ENCODE data around the gene NHLH1. TPM values are rescaled to one million over a fixed set of nuclear protein-coding genes. Genes with fewer than 3 reads are reported as not detected.
A peak's percentile ranks its signal among the peaks of the same experiment; 100 is the strongest.

The NHLH1 gene
- total RNA-seq, 1 experiment from 2014 or later, result 0.12 TPM

DNA sequence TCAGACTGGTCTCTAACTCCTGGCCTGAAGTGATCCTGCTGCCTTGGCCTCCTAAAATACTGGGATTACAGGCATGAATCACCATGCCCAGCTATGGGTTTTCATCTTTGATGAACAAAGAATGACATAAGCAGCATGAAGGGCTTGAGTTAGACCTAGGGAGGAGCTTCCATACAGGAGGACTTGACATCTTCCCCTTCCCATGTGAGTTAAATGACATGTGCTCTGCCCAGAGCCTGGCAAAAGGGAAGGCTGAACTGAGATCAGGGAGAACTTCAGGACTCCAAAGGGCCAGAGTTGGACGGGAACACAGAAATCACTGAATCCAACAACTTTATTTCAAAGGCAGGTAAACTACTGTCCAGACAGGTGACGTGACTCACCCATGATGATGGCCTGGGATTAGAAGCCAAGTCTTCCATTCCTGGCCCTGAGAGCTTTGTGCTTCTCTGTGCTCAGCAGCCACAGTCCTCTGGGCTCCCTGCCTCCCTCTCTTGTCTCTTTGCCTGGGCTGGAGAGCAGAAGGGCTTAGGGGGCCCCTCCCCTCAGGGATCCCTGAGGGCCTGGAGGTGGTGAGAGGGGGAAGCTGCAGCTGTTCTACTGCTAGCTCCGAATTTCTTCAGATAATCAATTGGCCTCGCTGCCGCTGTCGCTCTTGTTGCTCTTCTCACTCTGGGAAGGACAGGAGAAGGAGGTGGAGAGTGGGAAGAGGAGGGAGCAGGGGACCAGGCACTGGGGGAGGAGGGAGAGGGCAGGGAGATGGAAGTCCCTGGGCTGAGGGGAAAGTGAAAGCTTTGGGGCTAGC, 7.6 kb downstream of the NHLH1 start:
- H3K36me3 Mint-ChIP-seq (ENCODE audit: insufficient read depth, unreplicated experiment), result no peaks in the 10 kb centered on the region
- peaks cover 31% of the 10 kb centered on the region for H3K27me3 Mint-ChIP-seq (ENCODE audit: insufficient read depth, unreplicated experiment)
- CTCF ChIA-PET, result interaction anchor here (0.8 to 10.1 kb wide), 10 partner anchors 10 to 272 kb away, joined by 3 to 181 read pairs (median 26); partner anchors contain the start of gene NHLH1
- H3K9me3 Mint-ChIP-seq (ENCODE audit: unreplicated experiment), result no peaks in the 10 kb centered on the region
- intact Hi-C loops (cut with micrococcal nuclease), result loop anchor here (10.0 kb wide), 2 partner anchors 330 to 440 kb away; no protein-coding TSS in a partner anchor
- no peak overlapping the region for H3K4me3 Mint-ChIP-seq (ENCODE audit: unreplicated experiment)
- no peak for DNase-seq (ENCODE audit: unreplicated experiment)
- H3K27ac Mint-ChIP-seq (ENCODE audit: low read depth, unreplicated experiment), result no peak overlapping the region
- peaks cover 13% of the 10 kb centered on the region for H3K4me1 Mint-ChIP-seq (ENCODE audit: insufficient read depth, unreplicated experiment)
- no TSS peak for BruUV-seq (replicated peaks)
- TF ChIP-seq, protein P1, sequence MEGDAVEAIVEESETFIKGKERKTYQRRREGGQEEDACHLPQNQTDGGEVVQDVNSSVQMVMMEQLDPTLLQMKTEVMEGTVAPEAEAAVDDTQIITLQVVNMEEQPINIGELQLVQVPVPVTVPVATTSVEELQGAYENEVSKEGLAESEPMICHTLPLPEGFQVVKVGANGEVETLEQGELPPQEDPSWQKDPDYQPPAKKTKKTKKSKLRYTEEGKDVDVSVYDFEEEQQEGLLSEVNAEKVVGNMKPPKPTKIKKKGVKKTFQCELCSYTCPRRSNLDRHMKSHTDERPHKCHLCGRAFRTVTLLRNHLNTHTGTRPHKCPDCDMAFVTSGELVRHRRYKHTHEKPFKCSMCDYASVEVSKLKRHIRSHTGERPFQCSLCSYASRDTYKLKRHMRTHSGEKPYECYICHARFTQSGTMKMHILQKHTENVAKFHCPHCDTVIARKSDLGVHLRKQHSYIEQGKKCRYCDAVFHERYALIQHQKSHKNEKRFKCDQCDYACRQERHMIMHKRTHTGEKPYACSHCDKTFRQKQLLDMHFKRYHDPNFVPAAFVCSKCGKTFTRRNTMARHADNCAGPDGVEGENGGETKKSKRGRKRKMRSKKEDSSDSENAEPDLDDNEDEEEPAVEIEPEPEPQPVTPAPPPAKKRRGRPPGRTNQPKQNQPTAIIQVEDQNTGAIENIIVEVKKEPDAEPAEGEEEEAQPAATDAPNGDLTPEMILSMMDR (IDR thresholded peaks at IDR 0.05; ENCODE audit: unreplicated experiment), result no peak
- POLR2A ChIA-PET, result interaction anchor here (0.6 to 1.0 kb wide), 3 partner anchors 32 to 113 kb away, joined by 3 read pairs; no protein-coding TSS in a partner anchor

DNA sequence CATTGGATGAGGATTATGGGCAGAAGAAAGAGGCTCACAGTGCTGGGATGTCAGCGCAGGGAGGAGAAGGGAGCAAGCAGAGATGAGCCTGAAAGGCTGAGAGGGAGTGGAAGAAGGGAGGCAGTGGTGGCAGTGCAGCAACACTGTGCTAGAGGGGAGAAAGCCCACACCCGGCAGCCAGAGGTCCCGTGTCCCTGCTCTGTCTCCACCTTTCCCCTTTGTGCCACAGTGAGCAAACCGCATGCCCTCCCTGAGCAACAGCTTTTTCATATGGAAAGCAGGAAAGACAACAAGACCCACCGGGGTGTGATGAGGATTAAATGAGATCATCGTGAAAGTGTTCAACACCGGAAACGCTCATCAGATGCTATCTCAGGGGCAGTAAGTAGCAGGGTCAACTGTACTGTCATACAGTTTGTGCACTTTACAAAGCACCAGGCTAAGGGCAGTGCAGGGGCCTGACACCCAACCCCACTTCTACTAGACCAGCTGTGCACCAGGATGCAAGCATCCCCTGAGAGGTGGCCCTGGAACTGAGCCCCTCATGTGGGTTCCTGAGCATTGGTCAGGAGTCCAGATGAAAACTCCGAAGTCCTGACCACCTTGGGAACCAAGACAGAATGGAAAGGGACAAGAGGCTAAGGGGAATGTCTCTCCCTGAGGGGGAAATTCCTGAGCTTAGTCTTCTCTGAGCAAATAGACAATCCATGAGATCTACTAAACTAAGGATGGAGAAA, 9.1 kb downstream of the NHLH1 start:
- H3K27me3 Mint-ChIP-seq (ENCODE audit: insufficient read depth, unreplicated experiment), result peaks cover 25% of the 10 kb centered on the region
- TF ChIP-seq, protein P1 (IDR thresholded peaks at IDR 0.05; ENCODE audit: unreplicated experiment), result no peak
- H3K27ac Mint-ChIP-seq (ENCODE audit: low read depth, unreplicated experiment), result no peak overlapping the region
- no peak for DNase-seq (ENCODE audit: unreplicated experiment)
- ChIA-PET POLR2A (interaction anchor here (0.6 to 1.9 kb wide), 5 partner anchors 12 to 41 kb away, joined by 3 to 7 read pairs (median 3); no protein-coding TSS in a partner anchor), CTCF (interaction anchor here (0.6 to 10.1 kb wide), 38 partner anchors 10 to 943 kb away, joined by 3 to 181 read pairs (median 7); partner anchors contain the start of gene NHLH1)
- H3K9me3 Mint-ChIP-seq (ENCODE audit: unreplicated experiment), result no peaks in the 10 kb centered on the region
- H3K4me1 Mint-ChIP-seq (ENCODE audit: insufficient read depth, unreplicated experiment), result peaks cover 13% of the 10 kb centered on the region
- intact Hi-C loops (cut with micrococcal nuclease), result loop anchor here (1.0 to 10.0 kb wide), 5 partner anchors 183 to 441 kb away; no protein-coding TSS in a partner anchor
- no TSS peak for BruUV-seq (replicated peaks)
- no peak overlapping the region for H3K4me3 Mint-ChIP-seq (ENCODE audit: unreplicated experiment)
- no peaks in the 10 kb centered on the region for H3K36me3 Mint-ChIP-seq (ENCODE audit: insufficient read depth, unreplicated experiment)

DNA sequence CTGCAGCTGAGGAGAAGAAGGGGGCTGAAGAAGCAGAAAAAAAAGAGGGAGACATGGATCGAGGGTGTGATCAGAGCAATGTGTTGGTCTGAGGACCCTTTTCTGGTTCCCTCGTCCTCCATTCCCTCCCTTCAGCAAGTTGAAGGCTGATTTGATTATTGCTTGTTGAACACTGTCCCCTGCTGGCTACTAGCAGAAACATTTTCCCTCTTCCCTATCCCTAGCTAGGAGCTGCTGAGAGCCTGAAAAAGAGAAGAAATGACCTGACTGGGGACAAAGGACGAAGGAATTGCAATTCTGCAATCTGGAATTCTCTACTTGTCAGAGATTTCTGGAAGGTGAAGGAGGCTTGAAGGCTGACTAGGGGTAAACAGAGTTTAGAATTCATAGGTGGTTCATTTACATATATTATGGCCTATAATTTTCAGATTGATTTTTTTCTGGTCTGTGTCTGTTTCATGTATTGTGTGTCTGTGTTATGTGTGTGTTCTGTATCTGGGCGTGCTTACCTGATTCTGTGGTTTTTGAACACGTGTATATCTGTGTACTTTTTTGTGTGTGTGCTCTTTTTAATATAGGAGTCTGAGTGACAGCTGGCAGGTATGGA, 9.8 kb downstream of the NHLH1 start:
- peak; percentile 81 for DNase-seq (ENCODE audit: unreplicated experiment)
- ChIA-PET POLR2A (interaction anchor here (0.6 to 1.9 kb wide), 6 partner anchors 11 to 40 kb away, joined by 3 to 9 read pairs (median 3); partner anchors contain the start of genes COPA and NCSTN), CTCF (interaction anchor here (0.6 to 10.1 kb wide), 52 partner anchors 10 to 942 kb away, joined by 3 to 181 read pairs (median 5); partner anchors contain the start of gene NHLH1)
- TF ChIP-seq, protein P1 (IDR thresholded peaks at IDR 0.05; ENCODE audit: unreplicated experiment), result peak; percentile 98
- intact Hi-C loops (cut with micrococcal nuclease), result loop anchor here (1.0 to 10.0 kb wide), 5 partner anchors 183 to 442 kb away; no protein-coding TSS in a partner anchor
- H3K36me3 Mint-ChIP-seq (ENCODE audit: insufficient read depth, unreplicated experiment), result no peaks in the 10 kb centered on the region
- H3K4me3 Mint-ChIP-seq (ENCODE audit: unreplicated experiment), result no peak overlapping the region
- H3K27ac Mint-ChIP-seq (ENCODE audit: low read depth, unreplicated experiment), result no peak overlapping the region
- no TSS peak for BruUV-seq (replicated peaks)
- peaks cover 19% of the 10 kb centered on the region for H3K27me3 Mint-ChIP-seq (ENCODE audit: insufficient read depth, unreplicated experiment)
- H3K4me1 Mint-ChIP-seq (ENCODE audit: insufficient read depth, unreplicated experiment), result peaks cover 13% of the 10 kb centered on the region
- H3K9me3 Mint-ChIP-seq (ENCODE audit: unreplicated experiment), result no peaks in the 10 kb centered on the region

All from MCF 10A (cell line).